Measurements from ENCODE around the gene FOXK2. TPM values are rescaled to one million over a fixed set of nuclear protein-coding genes. Genes with fewer than 3 reads are reported as not detected.

Gene FOXK2
- total and polyA plus RNA-seq, 2 of the 8 experiments (the other 6 are each of a cell fraction or from before 2014, with no cell fraction given): 34.7 to 64.9 TPM

DNA sequence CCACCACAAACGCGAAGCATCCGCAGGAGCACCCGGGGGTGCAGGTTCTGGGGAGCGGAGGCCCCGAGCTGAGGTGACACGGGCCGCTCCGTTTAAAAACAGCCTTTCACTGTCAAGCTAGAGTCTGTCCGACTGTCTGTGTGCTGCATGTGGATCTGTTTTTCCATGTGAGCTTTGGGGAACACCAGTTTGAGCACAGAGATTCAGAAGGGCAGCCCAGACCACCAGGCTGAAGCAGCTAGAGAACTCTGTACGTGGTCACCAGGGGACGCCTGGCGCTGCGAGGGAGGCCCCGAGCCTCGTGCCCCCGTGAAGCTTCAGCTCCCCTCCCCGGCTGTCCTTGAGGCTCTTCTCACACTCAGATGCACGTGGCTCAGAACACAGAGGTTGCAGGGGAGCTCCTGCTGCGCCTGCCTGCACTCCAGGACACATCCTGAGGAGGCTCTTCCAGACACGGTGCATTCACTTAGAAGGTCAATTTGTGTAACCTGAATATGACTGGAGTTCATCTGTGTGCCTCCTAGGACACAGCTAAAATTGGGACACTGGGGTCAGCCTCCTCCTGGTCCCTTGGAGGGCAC is 15.7 kb upstream of the FOXK2 start (continued):
- TF ChIP-seq, protein P1, sequence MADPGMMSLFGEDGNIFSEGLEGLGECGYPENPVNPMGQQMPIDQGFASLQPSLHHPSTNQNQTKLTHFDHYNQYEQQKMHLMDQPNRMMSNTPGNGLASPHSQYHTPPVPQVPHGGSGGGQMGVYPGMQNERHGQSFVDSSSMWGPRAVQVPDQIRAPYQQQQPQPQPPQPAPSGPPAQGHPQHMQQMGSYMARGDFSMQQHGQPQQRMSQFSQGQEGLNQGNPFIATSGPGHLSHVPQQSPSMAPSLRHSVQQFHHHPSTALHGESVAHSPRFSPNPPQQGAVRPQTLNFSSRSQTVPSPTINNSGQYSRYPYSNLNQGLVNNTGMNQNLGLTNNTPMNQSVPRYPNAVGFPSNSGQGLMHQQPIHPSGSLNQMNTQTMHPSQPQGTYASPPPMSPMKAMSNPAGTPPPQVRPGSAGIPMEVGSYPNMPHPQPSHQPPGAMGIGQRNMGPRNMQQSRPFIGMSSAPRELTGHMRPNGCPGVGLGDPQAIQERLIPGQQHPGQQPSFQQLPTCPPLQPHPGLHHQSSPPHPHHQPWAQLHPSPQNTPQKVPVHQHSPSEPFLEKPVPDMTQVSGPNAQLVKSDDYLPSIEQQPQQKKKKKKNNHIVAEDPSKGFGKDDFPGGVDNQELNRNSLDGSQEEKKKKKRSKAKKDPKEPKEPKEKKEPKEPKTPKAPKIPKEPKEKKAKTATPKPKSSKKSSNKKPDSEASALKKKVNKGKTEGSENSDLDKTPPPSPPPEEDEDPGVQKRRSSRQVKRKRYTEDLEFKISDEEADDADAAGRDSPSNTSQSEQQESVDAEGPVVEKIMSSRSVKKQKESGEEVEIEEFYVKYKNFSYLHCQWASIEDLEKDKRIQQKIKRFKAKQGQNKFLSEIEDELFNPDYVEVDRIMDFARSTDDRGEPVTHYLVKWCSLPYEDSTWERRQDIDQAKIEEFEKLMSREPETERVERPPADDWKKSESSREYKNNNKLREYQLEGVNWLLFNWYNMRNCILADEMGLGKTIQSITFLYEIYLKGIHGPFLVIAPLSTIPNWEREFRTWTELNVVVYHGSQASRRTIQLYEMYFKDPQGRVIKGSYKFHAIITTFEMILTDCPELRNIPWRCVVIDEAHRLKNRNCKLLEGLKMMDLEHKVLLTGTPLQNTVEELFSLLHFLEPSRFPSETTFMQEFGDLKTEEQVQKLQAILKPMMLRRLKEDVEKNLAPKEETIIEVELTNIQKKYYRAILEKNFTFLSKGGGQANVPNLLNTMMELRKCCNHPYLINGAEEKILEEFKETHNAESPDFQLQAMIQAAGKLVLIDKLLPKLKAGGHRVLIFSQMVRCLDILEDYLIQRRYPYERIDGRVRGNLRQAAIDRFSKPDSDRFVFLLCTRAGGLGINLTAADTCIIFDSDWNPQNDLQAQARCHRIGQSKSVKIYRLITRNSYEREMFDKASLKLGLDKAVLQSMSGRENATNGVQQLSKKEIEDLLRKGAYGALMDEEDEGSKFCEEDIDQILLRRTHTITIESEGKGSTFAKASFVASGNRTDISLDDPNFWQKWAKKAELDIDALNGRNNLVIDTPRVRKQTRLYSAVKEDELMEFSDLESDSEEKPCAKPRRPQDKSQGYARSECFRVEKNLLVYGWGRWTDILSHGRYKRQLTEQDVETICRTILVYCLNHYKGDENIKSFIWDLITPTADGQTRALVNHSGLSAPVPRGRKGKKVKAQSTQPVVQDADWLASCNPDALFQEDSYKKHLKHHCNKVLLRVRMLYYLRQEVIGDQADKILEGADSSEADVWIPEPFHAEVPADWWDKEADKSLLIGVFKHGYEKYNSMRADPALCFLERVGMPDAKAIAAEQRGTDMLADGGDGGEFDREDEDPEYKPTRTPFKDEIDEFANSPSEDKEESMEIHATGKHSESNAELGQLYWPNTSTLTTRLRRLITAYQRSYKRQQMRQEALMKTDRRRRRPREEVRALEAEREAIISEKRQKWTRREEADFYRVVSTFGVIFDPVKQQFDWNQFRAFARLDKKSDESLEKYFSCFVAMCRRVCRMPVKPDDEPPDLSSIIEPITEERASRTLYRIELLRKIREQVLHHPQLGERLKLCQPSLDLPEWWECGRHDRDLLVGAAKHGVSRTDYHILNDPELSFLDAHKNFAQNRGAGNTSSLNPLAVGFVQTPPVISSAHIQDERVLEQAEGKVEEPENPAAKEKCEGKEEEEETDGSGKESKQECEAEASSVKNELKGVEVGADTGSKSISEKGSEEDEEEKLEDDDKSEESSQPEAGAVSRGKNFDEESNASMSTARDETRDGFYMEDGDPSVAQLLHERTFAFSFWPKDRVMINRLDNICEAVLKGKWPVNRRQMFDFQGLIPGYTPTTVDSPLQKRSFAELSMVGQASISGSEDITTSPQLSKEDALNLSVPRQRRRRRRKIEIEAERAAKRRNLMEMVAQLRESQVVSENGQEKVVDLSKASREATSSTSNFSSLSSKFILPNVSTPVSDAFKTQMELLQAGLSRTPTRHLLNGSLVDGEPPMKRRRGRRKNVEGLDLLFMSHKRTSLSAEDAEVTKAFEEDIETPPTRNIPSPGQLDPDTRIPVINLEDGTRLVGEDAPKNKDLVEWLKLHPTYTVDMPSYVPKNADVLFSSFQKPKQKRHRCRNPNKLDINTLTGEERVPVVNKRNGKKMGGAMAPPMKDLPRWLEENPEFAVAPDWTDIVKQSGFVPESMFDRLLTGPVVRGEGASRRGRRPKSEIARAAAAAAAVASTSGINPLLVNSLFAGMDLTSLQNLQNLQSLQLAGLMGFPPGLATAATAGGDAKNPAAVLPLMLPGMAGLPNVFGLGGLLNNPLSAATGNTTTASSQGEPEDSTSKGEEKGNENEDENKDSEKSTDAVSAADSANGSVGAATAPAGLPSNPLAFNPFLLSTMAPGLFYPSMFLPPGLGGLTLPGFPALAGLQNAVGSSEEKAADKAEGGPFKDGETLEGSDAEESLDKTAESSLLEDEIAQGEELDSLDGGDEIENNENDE (IDR thresholded peaks at IDR 0.05; ENCODE audit: insufficient replicate concordance, low read length): no peak
- TF ChIP-seq RAD21 (IDR thresholded peaks at IDR 0.05 in 1 of 2, conservative IDR thresholded peaks at IDR 0.05 in 1 of 2; ENCODE audit: low read depth in 2 of 2, low read length in 2 of 2): no peak
- no peak for TF ChIP-seq ASH2L (IDR thresholded peaks at IDR 0.05; ENCODE audit: low read length)
- no peak for TF ChIP-seq EZH2 (IDR thresholded peaks at IDR 0.05; ENCODE audit: low read depth, low read length, severe bottlenecking)
- no peak for TF ChIP-seq NRF1 (IDR thresholded peaks at IDR 0.05; ENCODE audit: low read depth, low read length)
- TF ChIP-seq RFX5 (IDR thresholded peaks at IDR 0.05; ENCODE audit: borderline replicate concordance, low read depth, low read length): no peak
- TF ChIP-seq, protein P2, sequence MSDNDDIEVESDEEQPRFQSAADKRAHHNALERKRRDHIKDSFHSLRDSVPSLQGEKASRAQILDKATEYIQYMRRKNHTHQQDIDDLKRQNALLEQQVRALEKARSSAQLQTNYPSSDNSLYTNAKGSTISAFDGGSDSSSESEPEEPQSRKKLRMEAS (IDR thresholded peaks at IDR 0.05): no peak
- TF ChIP-seq CBX8 (IDR thresholded peaks at IDR 0.05; ENCODE audit: borderline replicate concordance, low read depth, low read length): no peak
- TF ChIP-seq TBP (IDR thresholded peaks at IDR 0.05; ENCODE audit: low read depth, low read length): no peak
- TF ChIP-seq, protein P3, sequence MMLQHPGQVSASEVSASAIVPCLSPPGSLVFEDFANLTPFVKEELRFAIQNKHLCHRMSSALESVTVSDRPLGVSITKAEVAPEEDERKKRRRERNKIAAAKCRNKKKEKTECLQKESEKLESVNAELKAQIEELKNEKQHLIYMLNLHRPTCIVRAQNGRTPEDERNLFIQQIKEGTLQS (IDR thresholded peaks at IDR 0.05; ENCODE audit: insufficient read depth, low read depth, low read length): no peak
